Adipocyte (in vitro differentiated cells): ENCODE data around the gene GPR12.

Experiments used
- DNase-seq: peaks from one replicate; pipeline ENCODE4 v3.0.0-alpha.2; 2015; ENCODE audit warnings: low read depth
- H3K27me3 ChIP-seq: replicated peaks from 2 replicates; pipeline ENCODE4 v1.7.0; 2013; ENCODE audit warnings: mild to moderate bottlenecking, low read length, moderate library complexity; ENCODE audit not compliant: control insufficient read depth, insufficient read depth
- H3K36me3 ChIP-seq: 2 replicates; pipeline ENCODE4 v1.7.0; 2013; ENCODE audit warnings: low read length, mild to moderate bottlenecking, moderate library complexity; ENCODE audit not compliant: control insufficient read depth, insufficient read depth, severe bottlenecking
- H3K4me1 ChIP-seq: 2 replicates; pipeline ENCODE4 v1.7.0; 2013; ENCODE audit warnings: mild to moderate bottlenecking, low read length, moderate library complexity; ENCODE audit not compliant: control insufficient read depth, insufficient read depth
- H3K4me3 ChIP-seq: 2 replicates; pipeline ENCODE4 v1.7.0; 2013; ENCODE audit warnings: mild to moderate bottlenecking, low read length, moderate library complexity
- H3K9ac ChIP-seq: 2 replicates; pipeline ENCODE4 v1.7.0; 2013; ENCODE audit warnings: mild to moderate bottlenecking, low read length, moderate library complexity
- H3K9me3 ChIP-seq: 2 replicates; pipeline ENCODE4 v1.7.0; 2013; ENCODE audit warnings: mild to moderate bottlenecking, low read length, moderate library complexity; ENCODE audit not compliant: control insufficient read depth

Gene GPR12

DNA sequence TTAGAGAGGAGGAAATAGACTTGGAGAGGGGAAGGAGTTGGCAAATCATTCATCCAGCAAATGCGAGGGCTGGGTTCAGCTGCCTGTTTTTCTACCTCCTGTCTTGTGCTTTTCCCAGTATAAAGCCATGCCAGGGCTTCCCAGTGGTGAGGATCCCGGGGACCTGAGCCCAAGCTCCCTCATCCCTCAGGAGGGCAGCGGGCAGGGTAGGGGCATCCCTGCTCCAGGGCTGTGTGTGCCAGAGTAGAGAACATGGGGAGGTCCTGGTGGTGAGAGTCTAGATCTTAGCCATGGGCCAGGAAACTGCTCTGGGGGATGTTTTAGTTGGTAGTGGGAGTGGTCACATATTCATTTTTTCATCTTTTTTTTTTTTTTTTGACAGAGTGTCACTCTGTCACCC lies 43.6 kb downstream of the GPR12 start:
- Histone ChIP-seq H3K27me3 (peaks cover 16% of the 10 kb centered on the region), H3K4me1 (no peaks in the 10 kb centered on the region), H3K9ac (no peak overlapping the region), H3K4me3 (no peak overlapping the region), H3K36me3 (no peaks in the 10 kb centered on the region), H3K9me3 (peaks cover 6% of the 10 kb centered on the region)
- no peak for DNase-seq

- peaks cover 11% of the 10 kb centered on the region for H3K27me3 ChIP-seq
- H3K9me3 ChIP-seq, result peaks cover 6% of the 10 kb centered on the region
- H3K9ac ChIP-seq, result no peak overlapping the region
- no peaks in the 10 kb centered on the region for H3K36me3 ChIP-seq
- no peak overlapping the region for H3K4me3 ChIP-seq
- H3K4me1 ChIP-seq, result no peaks in the 10 kb centered on the region
- no peak for DNase-seq
Measured at GRCh38 chr13:26713341-26713740, 47.2 kb downstream of the GPR12 start.

DNA sequence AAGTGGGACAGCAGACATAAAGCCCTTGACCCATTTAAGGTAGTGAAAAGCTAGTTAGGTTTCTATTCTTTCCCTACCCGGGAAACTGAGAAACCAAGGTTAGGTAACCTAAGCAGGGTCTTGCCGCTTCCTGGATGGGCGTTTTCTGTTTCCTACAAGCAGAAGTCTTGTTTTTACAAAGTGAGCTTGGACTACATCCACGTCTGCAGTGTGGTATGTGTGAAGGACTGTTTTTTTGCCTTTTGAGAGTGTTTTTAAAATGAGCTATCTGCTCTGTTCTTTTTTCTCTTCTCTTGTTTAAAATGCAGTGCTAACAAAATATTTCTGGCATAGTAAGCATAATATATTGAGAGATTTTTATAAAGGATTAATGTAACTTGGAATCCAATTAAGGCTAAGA lies 49.4 kb downstream of the GPR12 start:
- H3K36me3 ChIP-seq, result no peaks in the 10 kb centered on the region
- H3K4me1 ChIP-seq, result no peaks in the 10 kb centered on the region
- peaks cover 6% of the 10 kb centered on the region for H3K9me3 ChIP-seq
- DNase-seq, result no peak
- H3K9ac ChIP-seq, result no peak overlapping the region
- H3K4me3 ChIP-seq, result no peak overlapping the region
- H3K27me3 ChIP-seq, result peaks cover 13% of the 10 kb centered on the region

DNA sequence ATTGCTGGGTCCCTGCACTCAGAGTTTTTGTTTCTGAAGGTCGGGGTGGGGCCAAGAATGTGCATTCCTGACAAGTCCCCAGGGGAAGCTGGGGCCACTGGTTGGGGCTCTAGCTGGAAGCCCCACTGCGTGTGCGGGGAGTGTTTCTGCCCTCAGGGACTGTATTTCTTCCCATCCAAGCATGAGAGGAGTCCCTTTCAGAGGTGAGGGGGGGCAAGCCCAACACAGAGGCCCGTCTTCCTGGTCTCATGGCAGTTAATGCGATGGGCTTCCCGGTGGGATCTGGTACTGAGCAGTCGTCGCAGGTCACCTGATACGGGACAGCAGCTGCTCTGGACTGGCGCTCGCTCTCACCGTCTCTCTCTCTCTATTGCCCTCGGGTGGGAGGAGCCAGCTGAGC lies 50.4 kb downstream of the GPR12 start:
- no peak overlapping the region for H3K9ac ChIP-seq
- H3K27me3 ChIP-seq, result peaks cover 13% of the 10 kb centered on the region
- H3K9me3 ChIP-seq, result peaks cover 6% of the 10 kb centered on the region
- H3K36me3 ChIP-seq, result no peaks in the 10 kb centered on the region
- H3K4me1 ChIP-seq, result no peaks in the 10 kb centered on the region
- no peak overlapping the region for H3K4me3 ChIP-seq
- DNase-seq, result no peak

- no peak overlapping the region for H3K4me3 ChIP-seq
- H3K27me3 ChIP-seq, result peaks cover 13% of the 10 kb centered on the region
- no peak overlapping the region for H3K9ac ChIP-seq
- DNase-seq, result no peak
- no peaks in the 10 kb centered on the region for H3K4me1 ChIP-seq
- peaks cover 6% of the 10 kb centered on the region for H3K9me3 ChIP-seq
- H3K36me3 ChIP-seq, result no peaks in the 10 kb centered on the region
Measured at GRCh38 chr13:26709461-26709860, 51.1 kb downstream of the GPR12 start.

DNA sequence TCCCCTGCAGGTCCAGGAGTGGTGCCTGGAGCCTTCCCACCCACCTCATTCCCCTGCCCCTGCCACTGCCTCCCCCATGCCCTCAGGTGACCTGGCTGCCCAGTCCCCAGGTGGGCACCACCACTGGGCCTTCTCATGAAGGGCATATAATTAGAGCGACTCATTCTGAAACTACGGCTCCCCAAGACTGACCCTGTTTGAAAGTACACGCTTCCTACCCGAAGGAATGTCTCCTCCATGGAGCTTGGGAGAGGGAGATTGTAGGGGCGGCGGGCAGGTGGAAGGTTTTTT lies 52.6 kb downstream of the GPR12 start:
- DNase-seq, result no peak
- H3K27me3 ChIP-seq, result peaks cover 13% of the 10 kb centered on the region
- H3K36me3 ChIP-seq, result no peaks in the 10 kb centered on the region
- no peaks in the 10 kb centered on the region for H3K4me1 ChIP-seq
- H3K4me3 ChIP-seq, result no peak overlapping the region
- H3K9ac ChIP-seq, result no peak overlapping the region
- peaks cover 8% of the 10 kb centered on the region for H3K9me3 ChIP-seq

- Histone ChIP-seq H3K27me3 (peaks cover 13% of the 10 kb centered on the region), H3K9ac (no peak overlapping the region)
- DNase-seq, result peak; percentile 67
Measured at GRCh38 chr13:26707122-26708006, 53.2 kb downstream of the GPR12 start.

DNA sequence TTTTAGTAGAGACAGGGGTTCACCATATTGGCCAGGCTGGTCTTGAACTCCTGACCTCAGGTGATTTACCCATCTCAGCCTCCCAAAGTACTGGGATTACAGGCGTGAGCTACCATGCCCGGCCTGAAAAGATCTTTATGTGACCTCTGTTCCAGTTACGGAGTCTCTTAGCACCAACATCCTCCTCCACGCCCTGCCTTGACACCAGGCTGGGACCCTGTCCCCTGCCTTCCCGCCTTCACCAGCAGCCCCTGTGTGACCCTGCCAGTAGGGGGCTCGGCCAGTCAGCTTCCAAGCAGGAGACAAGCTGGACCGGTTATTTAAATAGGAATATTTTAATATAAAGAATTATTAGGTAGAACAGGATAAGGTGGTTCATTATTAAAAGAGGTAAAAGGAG lies 54.2 kb downstream of the GPR12 start:
- H3K27me3 ChIP-seq, result peaks cover 13% of the 10 kb centered on the region
- no peak for DNase-seq

More at GRCh38 chr13:26707122-26708006, 53.2 kb downstream of the GPR12 start:
- Histone ChIP-seq H3K9me3 (peaks cover 8% of the 10 kb centered on the region), H3K4me1 (no peaks in the 10 kb centered on the region), H3K36me3 (no peaks in the 10 kb centered on the region), H3K4me3 (no peak overlapping the region)

GRCh38 chr13:26705536-26705935 lies 55.0 kb downstream of the GPR12 start:
- no peak for DNase-seq
- Histone ChIP-seq H3K9me3 (peaks cover 7% of the 10 kb centered on the region), H3K9ac (no peak overlapping the region), H3K4me1 (no peaks in the 10 kb centered on the region), H3K27me3 (peaks cover 7% of the 10 kb centered on the region), H3K4me3 (no peak overlapping the region), H3K36me3 (no peaks in the 10 kb centered on the region)

More for the DNA sequence above, 54.2 kb downstream of the GPR12 start:
- no peaks in the 10 kb centered on the region for H3K4me1 ChIP-seq
- no peak overlapping the region for H3K9ac ChIP-seq
- no peak overlapping the region for H3K4me3 ChIP-seq
- no peaks in the 10 kb centered on the region for H3K36me3 ChIP-seq
- H3K9me3 ChIP-seq, result peaks cover 7% of the 10 kb centered on the region
